ENCODE measurements around the gene WWOX.

GRCh38 chr16:78405833-78406232, 306.4 kb downstream of the WWOX start:
- TF ChIP-seq SMARCE1 (IDR thresholded peaks at IDR 0.05; ENCODE audit: borderline replicate concordance) (no peak), STAT5B (CRISPR knock-in tag; IDR thresholded peaks at IDR 0.05) (no peak), TCF12 (IDR thresholded peaks at IDR 0.05) (no peak), TCF12 (CRISPR knock-in tag; IDR thresholded peaks at IDR 0.05) (no peak), TCF7L2 (IDR thresholded peaks at IDR 0.05; ENCODE audit: low read depth, low read length) (no peak), SOX6 (IDR thresholded peaks at IDR 0.05) (no peak), SOX6 (CRISPR knock-in tag; IDR thresholded peaks at IDR 0.05) (no peak), RARA (CRISPR knock-in tag; IDR thresholded peaks at IDR 0.05) (no peak), ZFP91 (CRISPR knock-in tag; IDR thresholded peaks at IDR 0.05; ENCODE audit: borderline replicate concordance) (no peak)
